Nucleus accumbens (tissue), 56 donors: ENCODE results near the gene C11orf24.
"Not testable (repeated sequence)": the region's sequence is repeated elsewhere in the genome, so short reads cannot be mapped to it uniquely, and the experiment has no call there.

Source experiments
- DNase-seq, 56 donors: peaks; one replicate each; lab custom pipeline; 2025; lab: John Stamatoyannopoulos, UW

Gene C11orf24

DNA sequence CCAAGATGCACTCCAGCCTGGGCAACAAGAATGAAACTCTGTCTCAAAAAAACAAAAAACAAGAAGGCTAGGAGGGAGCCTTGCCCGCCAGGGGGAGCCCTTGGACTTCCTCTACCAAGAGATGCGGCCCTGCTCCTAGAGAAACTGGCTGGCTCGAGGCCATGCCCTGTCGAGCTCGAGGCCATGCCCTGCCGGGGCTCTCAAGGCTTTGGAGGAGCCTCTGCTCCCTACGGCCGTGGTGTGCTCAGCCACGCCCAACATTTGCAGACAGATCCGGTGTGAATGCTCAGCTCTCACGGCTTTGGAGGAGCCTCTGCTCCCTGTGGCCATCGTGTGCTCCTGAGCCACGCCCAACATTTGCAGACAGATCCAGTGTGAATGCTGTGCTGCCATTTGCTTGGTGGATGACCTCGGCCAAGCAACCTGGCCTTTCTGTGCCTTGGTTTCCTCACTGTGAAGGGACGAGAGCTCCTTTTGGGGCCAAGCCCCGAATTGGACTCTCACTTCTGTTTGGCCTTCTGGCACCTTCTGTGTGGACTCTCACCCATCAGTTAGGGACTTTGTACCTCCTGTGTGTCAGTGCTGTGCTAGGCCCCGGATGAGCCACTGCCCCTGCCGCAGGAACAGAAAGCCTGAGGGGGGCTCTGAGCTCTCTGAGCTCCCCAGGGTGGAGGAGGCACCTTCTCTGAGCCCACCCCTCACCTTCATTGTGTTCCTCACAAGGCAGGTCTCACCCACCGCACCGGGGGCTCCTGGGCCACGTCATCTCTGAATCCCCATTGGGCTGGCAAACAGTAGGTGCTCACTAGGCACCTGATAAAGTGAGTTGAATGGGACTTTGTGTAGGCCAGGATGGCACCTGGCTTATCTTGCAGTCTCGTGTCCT lies 14.1 kb downstream of the C11orf24 start:
- peak; percentile 50 to 98 (median 88) for DNase-seq

DNA sequence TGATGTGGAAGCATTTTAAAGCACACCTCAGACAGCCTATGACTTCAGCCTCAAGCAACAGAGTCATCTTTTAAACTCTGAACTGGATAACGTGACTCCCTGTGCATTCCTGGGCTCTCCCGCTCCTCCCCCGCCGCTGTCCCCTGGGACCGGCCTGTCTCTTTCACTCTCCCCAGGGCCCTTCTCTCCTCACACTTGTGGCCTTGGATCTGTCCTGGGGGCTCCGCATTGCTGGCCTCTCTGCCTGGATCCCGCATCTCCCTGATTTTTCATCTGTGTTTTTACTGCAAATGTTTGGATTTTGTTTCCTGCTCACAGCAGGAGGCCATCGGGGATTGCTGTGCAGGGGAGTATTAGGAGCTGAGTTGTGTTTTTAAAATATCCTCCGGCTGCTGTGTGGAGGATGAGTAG lies 15.4 kb downstream of the C11orf24 start:
- no peak for DNase-seq

DNA sequence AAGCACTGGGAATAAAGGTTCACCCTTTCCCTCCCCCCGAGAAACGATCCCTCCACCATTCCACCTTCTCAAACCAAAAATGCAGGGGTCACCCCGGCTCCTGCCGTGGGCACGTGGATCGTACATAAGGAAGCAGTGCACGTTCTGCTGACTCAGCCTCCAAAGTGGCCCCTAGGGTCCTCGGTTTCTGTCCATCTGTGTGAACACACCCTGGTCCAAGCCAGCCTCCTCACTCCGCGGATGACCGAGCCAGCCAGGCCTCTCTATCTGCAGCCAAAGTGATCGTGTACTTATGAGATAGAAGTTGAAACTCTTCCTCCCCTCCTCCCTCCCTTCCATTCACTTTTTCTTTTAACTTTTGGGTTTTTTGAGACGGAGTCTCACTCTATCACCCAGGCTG lies 16.2 kb downstream of the C11orf24 start:
- DNase-seq = no peak

DNA sequence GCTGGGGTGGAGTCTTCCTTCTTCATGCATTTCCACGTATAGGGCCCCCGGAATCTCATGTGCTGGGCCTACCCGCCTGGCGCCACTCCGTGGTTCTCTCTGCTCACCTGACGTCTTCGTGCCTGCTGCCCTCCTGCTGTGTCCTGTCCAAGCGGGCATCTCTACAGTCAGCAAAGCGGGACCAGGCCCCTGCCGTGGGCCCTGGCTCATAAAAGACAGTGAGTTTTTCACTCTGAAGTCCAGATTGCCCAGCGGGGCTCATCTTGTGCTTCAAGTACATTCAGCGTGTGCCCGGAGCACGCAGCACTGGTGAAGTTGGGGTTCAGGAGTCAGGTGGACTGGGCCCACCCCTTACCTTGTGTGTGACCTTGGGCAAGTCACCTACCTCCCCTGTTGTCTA lies 17.4 kb downstream of the C11orf24 start:
- no peak for DNase-seq

DNA sequence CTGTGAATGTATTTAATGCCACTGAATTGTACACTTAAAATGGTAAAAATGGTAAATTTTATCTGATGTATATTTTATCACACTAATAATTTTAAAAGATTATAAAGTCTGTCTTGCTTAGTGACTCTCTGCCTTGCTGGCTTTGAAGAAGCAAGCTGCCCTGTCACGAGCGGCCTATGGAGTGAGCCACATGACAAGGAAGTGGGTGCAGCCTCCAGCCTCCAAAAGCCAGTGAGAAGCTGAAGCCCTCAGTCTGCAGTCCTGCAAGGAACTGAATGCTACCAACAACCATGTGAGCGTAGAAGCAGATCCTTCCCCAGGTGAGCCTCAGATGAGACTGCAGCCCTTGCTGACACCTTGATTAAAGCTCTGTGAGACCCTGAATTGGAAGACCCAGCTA lies 20.0 kb downstream of the C11orf24 start:
- no peak for DNase-seq

DNA sequence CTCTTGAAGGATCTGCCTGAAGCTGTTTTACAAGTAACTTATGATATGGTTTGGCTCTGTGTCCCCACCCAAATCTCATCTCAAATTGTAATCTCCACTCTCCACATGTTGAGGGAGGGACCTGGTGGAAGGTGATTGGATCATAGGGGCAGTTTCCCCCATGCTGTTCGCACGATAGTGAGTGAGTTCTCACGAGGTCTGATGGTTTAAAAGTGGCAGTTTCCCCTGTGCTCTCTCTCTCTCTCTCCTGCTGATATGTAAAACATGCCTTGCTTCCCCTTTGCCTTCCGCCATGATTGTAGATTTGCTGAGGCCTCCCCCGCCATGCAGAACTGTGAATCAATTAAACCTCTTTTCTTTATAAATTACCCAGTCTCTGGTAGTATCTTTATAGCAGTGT lies 26.9 kb downstream of the C11orf24 start:
- DNase-seq = not testable (repeated sequence)

DNA sequence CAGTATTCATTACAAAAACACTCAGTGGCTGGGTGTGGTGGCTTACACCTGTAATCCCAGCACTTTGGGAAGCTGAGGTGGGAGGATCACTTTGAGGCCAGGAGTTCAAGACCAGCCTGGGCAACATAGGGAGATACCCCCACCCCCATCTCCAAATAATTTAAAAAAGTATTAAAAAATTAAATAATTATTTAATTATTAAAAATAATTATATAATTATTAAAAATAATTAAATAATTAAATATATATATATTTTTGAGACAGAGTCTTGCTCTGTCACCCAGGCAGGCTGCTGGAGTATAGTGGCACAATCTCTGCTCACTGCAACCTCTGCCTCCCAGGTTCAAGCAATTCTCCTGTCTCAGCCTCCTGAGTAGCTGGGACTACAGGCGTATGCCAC lies 27.9 kb downstream of the C11orf24 start:
- DNase-seq = not testable (repeated sequence)

DNA sequence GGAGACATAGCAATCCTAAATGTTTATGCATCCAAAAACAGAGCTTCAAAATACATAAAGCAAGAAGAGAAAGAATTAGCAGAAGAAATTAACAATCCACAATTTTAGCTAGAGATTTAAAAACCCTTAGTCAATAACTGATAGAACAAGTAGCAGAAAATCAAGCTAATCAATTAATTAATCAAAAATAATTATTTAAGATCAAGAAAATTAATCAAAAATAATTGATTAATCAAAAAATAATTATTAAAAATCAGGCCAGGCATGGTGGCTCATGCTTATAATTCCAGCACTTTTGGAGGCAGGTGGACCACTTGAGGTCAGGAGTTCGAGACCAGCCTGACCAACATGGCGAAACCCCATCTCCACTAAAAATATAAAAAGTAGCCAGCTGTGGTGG lies 29.2 kb downstream of the C11orf24 start:
- DNase-seq = no peak

DNA sequence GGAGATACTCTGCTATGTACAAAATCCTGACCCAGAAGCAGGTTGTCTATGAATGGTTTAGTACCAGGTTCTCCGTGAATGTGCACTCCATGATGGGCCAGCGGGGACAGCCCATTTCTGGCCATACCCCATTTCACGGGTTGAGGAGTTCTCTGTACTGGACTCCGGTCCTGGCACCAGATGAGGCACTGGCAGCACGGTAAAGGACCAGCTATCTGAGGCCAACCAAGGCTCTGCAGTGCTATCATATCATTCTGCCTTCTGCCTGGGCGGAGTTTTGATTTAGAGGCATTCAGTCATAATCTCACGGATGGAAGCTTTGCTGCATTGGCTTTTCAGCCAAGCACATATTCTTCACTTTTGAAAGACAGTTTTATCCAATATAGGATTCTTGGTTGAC lies 40.2 kb downstream of the C11orf24 start:
- DNase-seq = no peak

DNA sequence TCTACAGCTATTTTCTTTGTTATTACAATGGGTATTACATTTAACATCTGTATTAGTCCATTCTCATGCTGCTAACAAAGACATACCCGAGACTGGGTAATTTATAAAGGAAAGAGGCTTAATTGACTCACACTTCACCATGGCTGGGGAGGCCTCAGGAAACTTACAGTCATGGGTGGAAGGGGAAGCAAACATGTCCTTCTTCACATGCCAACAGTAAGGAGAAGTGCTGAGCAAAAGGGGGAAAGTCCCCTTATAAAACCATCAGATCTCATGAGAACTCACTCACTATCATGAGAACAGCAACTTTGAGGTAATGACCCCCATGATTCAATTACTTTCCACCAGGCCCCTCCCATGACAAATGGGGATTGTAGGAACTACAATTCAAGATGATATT lies 42.2 kb downstream of the C11orf24 start:
- no peak for DNase-seq

DNA sequence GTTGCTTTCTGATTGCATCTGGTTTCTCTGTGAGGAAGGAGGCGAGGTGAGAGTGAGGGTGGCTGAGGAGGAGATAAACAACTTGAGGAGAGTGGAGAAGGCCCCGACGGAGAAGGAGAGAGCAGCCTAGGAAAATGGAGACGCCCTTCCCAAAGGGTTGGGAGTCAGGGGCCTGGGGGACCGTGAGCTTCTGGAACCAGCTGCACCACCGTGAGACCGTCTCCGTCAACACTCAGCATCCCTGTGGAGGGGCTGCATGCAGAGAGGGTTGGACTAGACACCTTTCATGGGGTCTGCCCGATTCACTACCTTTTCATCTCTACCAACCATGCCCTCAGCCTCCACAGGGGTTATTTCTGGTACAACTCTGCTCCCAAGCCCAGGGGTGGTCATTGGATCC lies 45.4 kb downstream of the C11orf24 start:
- no peak for DNase-seq

DNA sequence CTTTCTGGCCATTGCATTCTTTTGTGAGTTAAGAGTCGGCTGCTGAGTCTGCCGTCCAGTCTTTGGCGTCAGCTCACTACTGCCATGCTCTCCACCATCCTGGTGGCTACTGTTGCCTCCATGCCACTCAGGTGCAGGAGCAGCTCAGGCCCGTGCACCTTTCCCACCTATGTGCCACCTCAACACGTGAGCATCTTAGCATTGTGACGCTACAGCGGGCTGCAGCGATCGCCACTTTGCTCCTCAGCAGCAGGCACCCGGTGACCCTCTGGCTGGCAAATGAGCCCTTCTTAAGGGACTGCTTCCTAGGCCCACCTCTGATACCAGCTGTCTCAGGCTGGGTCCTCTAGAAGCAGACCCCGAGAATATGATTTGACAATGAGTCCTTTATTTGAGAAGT lies 47.2 kb downstream of the C11orf24 start:
- no peak for DNase-seq

DNA sequence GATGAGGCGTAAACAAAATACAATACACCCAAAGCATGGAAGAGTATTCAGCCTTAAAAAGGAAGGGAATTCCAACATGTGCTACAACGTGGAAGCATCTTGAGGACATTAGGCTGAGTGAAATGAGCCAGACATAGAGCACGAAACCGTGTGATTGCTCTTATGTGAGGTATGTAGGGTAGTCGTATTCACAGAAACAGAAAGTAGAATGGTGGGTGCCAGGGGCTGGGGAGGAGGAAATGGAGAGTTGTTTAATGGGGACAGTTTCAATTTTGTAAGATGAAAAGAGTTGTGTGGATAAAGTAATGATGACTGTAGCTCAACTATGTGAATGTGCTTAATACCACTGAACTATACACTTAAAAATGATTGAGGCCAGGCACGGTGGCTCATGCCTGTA lies 48.5 kb downstream of the C11orf24 start:
- no peak for DNase-seq

DNA sequence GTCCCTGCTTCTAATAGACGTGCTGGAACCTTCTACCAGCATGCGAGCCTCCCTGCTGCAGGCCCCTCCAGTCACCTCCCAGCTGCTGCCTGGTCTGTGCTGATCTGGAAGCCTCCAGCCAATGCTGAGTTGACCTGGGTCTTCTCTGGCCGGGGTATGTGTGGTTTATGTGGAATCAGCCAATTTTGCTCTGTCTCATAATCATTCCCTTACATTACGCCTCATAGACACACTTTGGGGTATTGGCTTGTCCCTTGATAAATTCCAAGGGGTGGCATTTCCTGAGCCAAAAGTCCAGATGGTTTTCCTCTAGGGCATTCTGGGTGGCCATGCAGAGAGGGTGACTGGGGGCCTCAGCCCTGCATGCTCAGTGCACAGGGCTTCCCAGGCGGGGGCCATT lies 50.4 kb downstream of the C11orf24 start:
- no peak for DNase-seq

DNA sequence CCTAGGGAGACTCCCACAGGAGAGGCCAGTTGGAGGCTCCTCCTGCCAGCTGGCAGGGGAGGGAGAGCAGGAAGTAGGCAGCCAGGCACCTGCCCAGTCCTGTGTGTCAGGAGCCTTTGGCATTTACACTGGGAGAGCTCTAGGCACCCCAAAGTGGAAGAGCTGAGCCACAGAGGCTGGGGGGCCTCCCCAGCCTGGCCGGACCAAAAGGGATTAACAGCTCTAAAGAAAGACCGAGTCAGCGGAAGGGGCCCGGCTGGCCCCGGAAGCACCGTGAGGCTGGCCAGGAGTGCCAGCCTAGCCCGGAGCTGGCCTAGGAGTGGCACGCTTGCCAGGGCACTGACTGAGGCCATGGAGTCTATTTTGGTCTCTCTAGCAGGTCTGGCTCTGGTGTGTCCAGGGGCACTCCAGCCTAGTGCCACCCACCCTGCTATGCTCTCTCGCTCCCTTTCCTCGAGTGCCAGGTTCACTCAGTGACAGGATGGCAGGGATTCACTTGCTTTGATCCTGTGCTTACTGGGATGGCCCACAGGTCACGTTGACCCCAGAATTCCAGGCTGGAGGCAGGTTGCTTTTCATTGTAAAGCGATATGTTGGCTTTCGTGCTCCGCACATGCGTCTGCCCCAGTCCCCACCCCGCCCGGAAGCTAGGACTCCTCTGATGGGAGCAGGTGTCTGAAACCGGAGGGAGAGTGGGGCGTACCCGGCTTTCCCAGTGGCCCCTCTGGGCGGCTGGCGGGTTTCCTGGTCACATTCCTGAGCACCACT lies 55.4 kb downstream of the C11orf24 start:
- DNase-seq = no peak

DNA sequence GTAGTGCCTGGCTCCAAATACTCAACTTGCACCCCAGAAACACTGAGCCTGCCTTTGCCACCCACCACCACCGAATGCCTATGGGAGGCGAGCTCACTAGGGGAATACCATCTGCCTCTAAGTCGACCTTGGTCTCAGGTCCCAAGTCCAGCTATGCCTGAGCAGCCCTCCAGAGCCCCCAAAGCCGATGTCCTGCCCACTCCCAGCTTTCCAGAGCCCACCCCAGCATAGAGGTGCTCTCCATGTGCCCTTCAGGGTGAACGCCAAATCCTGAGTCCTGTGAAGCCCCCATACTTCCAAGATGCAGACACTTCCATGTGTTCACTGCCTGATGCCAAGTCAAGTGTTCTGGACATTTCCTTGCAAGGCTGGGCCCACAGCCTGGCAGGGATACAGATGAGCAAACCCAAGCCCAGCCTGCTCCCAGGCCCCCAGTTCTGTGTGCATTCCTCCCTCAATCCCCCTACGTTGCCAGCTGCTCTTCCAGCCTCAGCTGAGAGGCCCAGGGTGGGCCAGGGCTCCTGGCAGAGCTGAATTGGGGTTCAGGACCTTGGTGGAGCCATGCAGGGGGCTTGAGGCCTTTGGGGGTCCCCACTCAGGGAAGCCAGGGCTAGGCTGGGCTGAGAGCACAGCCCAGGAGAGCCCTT lies 56.1 kb downstream of the C11orf24 start:
- no peak for DNase-seq

DNA sequence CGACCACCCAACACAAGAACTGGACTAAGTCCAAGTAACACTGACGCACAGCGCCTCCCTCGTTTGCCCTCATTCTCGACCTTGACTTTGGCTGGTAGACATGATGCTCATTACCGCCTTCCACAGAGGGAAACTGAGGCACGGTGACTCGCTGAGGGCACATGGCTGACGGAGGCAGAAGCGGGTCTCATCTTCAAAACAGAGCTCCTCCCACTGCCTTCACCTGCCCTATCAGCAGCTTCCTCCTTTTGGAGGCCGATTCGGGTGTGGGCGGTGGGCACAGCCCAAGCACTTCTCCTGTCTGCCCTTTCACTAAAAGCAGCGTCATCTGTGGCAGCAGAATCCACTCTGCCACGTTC lies 56.7 kb downstream of the C11orf24 start:
- DNase-seq = peak in 6 of 56 donors; percentile 16 to 36 (median 20)

DNA sequence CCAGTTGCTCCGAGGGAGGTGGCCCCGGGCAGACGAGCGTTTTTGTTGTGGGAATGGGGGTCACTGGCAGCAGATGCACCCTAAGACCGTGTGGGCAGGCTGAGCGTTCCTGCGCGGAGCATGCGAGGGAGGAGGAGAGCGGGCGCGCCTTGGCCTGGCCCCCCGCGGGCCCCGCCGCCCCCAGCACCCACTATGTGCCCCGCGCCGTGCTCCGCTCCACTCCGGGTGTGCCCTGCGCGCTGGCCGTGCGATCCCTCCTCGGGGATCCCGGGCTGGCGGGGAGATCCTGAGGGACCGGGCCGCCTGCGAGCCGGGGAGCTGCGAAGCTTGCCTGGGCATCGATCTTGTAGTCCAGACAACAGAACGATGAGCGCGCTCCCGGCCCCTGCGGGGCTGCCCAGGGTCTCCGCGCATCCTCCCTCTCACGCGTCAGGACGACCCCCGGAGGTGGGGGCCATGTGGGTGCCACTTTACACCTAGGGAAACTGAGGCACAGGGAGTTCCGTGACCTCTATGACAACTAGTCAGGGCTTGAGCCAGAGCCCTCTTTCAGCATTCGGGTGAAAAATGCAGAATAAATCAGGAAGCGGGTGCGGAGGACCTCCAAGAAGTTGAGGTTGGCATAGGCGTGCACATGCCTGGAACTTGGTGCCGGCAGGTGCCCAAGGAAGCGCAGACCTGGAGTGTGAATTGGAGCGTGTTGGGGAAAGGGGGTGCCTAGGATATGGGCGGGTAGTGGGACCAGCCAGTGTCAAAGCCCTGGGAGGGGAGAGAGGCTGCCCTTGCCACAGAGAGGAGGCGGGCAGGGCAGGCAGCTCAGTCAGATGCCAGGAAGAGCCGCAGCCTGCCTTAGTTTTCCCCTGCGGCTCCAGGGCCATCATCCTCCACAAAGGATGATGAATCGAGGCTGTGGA lies 57.3 kb downstream of the C11orf24 start:
- DNase-seq = peak in 3 of 56 donors; percentile 12 to 56 (median 45)

DNA sequence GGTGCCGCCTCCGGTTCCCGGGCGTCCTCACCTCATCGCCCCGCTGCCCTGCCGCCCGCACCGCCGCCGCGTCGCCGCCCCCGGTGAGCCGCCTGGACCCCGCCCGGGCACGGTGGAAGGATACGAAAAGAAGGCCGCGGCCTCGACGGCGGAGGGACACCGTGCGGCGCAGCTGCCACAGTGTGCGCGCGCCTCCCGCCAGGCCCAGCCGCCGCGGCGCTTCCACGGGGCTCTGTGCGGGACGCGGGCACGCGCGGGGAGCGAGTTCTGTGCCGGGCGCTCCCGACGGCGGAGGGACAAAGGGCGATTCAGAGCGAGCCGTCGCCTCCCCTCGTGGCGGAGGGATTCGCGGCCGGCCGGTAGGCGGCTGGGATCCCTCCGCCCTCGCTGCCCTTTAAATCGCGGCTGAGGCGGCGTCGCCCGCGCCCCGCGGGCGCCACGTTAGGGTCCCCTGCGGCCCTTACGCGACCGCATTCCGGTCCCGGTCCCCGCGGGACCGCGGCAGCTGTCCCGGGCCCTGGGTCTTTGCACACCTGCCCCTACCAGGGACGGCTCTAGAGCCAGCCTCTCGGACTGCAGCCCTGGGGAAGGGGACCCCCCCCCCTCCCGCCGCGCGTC lies 58.1 kb downstream of the C11orf24 start:
- DNase-seq = peak in 54 of 56 donors; percentile 40 to 92 (median 78)

DNA sequence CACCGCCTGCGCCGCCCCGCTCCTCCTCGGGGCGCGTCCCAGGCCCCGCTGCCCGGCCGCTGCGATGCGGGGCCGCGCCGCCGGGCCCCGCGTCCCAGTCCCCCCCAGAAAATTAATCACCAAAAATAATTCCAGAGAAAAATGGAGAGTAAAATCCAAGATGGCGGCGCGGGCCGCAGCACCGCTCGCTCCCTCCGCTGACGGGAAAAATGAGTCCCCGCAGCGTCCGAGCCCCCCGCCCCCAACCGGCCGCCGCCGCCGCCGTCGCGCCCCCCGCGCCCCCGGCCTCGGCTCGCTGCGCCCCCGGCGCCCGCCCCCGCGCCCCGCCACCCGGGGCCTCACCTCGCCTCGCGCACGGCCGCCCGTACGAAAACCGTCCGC lies 58.6 kb downstream of the C11orf24 start, which contains the start of gene KMT5B:
KMT5B (minus strand) TSS at position 162 of the 381 bp plus-strand sequence. CDS start 23,220 bp downstream, outside the sequence.
- peak in 28 of 56 donors; percentile 31 to 75 (median 57) for DNase-seq
